HG02943 (cell line): Measurements from ENCODE around the gene SRP19.
A peak's percentile ranks its signal among the peaks of the same experiment; 100 is the strongest.
"Not testable (repeated sequence)": the region's sequence is repeated elsewhere in the genome, so short reads cannot be mapped to it uniquely, and the experiment has no call there.

Experiments
- ATAC-seq: cut with Tn5 transposase; IDR thresholded peaks from one replicate; pipeline ENCODE4 v1.9.1; 2021; ENCODE audit warnings: mild to moderate bottlenecking, low read depth, moderate library complexity; ENCODE audit not compliant: unreplicated experiment

The SRP19 gene

DNA sequence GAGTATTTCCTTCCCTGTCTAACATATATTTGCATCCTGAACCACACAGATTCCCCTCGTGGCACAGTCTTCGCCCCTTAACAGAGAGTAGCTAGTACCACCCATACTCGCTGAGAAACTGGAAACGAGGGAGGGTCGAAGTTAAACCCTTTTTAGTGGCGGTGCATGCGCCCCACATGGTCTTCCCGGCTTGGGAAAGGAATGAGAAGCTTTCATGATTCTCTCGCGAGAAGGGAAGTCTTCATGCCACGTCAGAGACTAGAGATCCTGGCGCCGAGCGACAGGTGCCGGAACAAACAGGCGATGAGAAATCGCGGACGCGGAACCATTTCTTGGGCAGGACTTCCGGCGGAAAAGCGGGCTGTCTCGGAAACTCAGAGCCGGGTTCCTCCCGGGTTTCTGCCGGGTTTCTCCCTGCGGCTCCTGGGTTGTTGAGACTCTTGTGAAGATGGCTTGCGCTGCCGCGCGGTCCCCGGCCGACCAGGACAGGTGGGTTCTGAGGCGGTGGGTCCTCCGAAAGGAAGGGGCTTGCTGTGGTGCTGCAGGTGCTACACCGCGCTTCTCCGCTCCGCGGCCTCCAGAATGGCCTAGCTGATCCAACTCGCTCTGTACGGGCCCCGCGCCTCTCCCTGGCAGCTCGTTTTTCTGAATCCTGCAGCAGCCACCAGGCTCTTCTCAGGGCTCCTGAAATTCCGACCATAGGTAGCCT lies at the start of gene SRP19:
Gene SRP19, plus strand, starts transcription at position 359 of the 709 bp plus-strand sequence. Its CDS starts 90 bp downstream, at position 449.
- peak; percentile 99 for ATAC-seq

DNA sequence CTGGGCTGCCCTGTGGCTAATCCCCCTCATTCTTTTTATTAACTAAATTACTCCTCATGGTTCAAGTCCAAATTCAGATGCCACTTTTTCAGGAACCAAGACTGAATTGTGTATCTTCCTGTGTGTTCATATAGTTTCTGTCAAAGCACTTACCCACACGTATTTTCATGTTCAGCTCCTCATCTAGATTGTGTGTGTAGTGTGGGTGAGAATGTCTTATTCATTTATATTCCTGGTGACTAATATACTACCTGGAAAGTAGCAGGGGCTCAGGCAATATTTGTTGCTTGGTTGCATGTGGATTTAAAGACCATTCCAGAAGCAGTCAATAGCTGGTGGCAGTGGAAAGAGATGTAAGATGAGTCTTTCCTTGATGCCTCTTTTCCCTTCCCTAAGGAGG lies 48.5 kb upstream of the SRP19 start:
- no peak for ATAC-seq

DNA sequence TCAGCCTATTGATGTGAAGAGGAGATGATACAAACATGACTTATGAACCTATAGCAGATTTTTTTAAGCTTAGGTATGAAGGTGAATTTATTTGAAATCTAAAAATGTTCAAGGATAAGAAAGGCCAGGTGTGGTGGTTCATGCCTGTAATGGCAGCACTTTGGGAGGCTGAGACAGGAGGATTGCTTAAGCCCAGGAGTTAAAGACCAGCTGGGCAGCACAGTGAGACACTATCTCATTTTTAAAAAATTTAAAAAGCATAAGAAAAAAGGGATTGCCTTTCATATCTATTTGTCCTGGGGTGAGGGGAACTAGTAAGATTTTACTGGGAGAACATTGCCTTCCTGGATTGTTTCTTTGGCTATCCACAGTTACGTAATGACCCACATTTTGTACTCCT lies 40.8 kb upstream of the SRP19 start:
- no peak for ATAC-seq

DNA sequence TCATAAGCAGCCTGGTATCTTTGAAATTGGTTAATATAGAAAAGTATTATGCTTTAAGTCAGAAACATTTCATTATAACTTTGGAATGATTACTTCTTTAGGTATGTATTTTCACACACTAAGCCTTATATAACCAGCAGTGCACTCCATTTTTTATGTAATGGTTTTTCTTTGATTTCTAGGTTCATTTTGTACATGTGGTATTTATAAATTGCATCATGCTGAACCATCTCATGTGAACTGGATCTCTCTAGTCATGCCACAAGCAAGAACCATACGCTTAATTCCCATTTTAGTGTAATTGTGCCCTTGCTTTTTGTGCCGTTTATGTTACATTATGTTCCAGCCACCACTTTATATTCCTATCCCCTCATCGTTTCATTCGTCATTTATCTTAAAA lies 38.6 kb upstream of the SRP19 start:
- no peak for ATAC-seq

DNA sequence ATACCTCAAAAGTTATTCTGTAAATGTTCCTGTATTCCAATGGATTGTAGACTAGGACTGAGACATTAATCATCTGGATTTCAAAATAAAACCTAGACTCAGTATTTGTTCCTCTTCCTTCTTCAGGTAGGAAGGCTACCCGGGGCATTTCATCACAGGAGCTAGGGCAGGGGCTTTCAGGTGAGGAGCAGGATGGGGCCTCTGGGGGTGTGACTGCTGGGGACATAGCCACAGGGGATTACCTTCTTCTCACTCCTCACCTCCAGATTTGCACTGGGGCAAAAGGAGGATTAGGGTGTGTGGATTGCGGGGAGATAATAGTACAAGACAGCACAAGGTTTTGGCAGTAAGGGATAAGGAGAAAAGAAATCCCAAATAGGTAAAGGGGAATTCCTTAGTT lies 37.9 kb upstream of the SRP19 start:
- ATAC-seq = no peak

DNA sequence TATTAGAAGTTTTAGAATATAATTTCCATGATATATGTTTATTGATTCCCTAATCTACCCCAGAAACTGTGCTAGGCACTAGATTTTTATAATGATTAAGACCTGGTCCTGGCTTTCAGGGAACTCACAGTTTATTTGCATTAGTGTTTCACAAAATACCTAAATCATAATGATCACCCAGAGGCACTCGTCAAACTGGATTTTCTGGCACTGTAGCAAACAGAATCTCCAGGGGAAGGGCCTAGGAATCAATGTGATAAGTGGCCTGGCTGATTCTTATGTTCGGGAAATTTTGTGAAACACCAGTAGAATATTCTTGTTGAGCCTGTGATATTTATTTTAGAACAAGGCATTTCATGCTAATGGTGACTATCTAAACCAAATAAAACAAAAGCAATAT lies 37.4 kb upstream of the SRP19 start:
- ATAC-seq = no peak

DNA sequence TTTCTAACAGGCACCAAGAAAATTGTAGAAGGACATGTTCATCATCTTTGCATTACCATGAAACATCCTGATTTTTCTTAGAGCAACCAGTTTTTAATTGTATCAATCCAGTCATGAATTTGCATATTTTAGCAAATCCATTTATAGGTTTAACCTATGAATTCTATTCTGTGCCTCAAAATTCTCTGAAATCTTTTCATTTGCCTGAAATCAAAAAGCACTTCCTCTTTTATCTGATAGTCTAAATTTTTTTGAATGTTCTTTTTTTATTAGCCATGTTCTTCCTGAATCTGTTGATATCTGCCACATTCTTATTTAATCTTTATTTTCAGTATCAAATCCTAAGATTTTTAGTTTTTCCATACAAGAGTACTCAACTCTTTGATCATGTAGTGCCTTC lies 36.9 kb upstream of the SRP19 start:
- no peak for ATAC-seq

DNA sequence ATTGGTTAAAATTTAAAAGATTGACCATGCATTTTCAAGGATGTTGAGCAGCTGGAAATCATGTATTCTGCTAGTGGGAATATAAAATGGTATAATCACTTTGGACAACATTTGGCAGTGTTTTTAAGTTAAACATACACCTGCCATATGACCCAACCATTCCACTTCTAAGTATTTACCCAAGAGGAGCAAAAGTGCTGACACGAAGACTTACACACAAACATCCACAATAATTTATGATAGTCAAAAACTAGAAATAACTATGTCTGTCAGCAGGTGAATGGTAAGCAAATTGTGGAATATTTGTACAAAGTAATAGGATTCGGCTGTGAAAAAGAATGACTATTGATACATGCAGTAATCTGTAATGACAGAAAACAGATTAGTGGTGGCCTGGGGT lies 30.7 kb upstream of the SRP19 start:
- ATAC-seq = no peak

DNA sequence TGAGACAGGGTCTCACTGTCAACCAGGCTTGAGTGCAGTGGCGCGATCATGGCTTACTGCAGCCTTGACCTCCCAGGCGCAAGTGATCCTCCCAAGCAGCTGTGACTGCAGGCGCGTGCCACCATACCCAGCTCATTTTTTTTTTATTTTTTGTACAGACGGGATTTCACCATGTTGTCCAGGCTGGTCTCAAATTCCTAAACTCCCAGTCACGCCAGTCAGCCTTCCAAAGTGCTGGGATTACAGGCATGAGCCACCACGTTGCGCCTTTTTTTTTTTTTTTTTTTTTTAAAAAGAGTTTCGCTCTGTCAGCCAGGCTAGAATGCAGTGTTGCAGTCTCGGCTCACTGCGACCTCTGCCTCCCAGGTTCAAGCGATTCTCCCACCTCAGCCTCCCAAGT lies 27.1 kb upstream of the SRP19 start:
- ATAC-seq = no peak

DNA sequence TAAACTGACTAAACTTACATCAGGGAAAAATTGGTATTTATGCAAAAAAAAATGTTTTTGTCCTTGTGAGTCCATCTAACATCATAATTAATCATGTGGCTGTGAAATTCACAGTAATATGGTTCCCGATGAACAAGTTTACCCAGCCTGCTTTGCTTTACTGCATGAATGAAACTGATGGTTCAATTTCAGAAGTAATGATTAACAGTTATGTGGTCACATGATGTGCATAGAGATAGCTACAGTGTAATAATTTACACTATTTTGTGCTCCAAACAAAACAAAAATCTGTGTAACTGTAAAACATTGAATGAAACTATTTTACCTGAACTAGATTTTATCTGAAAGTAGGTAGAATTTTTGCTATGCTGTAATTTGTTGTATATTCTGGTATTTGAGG lies 16.6 kb upstream of the SRP19 start:
- ATAC-seq = no peak

DNA sequence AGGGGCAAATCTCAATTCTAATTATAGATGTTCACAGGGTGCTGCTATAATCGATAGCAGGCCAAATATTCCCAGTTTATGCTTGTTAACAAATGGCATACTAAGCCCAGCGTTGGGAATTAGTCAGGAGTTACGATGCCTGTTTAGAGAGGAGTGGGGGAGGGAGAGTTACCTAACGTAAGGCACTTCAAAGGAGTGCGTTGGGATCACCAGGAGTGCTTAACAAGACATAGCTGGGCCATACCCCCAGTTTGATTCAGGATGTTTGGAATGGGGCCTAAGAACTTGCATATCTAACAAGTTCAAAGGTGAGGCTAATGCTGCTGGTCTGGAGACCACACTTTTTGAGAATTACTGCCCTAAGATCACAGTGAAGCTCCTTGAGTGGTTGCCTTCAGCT lies 14.5 kb upstream of the SRP19 start:
- ATAC-seq = no peak

DNA sequence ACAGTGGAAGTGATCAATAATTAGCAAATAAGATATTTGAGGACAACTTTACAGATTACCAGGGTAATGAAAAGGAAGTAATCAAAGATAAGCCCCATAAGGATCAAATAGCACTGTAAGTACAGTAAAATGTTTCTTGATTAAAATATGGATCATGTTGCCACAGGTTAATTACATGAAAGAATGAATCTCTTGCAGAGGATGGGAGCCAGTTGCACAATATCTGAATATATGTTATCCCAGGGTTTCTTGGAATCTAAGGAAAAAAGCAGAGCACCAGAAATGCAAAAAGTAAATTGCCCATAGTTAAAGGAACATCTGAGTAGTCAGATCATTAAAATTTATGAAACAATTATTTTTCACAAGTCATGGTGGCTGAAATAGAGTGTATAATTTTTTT lies 13.8 kb upstream of the SRP19 start:
- ATAC-seq = no peak

DNA sequence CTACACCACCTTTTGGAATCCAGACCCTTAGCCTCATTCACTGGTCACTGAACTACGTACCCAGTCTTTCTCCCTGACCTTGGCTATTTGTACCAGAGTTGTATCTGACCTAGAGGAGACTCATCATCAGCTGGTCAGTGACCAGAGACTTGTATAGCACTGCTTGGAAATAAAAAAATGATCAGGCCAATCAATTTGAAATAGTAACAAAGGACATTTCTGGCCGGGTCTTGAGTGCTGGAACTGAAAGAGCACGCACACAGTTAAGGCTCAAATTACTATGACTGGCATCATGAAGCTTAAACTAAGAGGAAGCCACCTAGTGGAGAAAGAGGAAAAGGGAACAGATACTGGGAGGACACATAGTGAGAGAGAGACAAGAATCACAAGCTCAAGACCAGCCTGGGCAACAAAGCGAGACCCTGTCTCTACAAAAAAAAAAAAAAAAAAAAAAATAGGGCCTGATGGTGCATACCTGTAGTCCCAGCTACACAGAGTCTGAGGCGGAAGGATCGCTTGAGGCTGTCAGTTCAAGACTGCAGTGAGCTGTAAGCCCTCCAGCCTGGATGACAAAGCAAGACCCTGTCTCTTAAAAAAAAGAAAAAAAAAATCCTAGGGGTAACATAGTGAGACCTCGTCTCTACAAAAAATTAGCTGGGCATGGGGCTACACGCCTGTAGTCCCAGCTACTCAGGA lies 12.8 kb upstream of the SRP19 start:
- peak; percentile 98 for ATAC-seq

DNA sequence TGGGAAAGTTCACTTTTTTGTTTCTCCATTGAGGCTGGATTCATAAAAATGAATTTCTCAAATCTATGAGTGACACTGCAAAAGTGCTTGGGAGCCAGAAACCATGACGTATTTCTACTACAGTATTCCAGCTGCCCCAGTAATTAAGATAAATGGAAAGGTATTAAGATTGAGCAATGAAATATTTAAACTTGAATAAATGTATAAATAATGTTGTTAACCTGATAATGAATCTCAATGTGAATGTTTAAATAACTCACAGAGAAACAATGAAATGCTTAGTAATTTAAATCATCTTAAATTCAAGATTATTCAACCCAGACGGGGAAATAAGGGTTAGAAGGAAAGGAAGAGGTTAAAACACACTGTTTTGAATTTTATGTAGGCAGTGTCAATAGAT lies 11.2 kb upstream of the SRP19 start:
- no peak for ATAC-seq

DNA sequence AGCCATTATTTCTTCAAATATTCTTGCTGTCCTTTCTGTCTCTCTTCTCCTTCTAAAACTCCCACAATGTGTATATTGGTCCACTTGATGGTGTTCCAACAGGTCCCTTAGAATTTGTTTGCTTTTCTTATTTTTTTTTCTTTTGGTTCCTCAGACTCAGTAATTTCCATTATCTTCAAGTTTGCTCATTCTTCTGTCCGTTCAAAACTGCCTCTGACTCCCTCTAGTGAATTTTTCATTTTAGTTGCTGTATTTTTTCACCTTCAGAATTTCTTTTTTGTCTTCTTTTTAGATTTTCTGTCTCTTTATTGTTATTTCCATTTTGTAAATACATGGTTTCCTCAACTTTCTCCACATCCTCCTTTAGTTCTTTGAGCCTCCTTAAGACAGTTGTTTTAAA lies 6.4 kb upstream of the SRP19 start:
- no peak for ATAC-seq

DNA sequence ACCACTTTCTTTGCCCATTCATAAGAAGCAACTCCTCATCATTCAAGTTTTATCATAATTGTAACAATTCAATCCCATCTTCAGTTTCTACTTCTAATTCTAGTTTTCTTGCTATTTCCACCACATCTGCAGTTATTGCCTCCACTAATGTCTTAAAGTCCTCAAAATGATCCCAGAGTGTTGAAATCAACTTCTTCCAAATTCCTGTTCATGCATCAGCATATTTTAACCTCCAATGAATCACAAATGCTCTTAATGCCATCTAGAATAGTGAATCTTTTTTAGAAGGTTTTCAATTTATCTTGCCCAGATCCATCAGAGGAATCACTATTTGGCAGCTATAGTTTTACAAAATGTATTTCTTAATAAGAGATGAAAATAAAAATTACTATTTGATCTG lies 3.2 kb upstream of the SRP19 start:
- no peak for ATAC-seq

DNA sequence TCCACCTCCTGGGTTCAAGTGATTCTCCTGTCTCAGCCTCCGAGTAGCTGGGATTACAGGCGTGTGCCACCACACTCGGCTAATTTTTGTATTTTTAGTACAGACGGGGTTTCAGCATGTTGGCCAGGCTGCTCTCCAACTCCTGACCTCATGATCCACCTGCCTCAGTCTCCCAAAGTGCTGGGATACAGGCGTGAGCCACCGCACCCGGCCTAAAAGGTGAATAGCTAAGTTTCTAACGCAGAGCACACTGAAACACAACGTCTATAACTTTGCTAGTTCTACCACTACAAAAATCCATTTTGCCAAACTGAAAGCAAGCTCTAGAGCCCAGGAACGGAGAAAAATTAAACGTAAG lies 537 bp upstream of the SRP19 start:
- not testable (repeated sequence) for ATAC-seq

DNA sequence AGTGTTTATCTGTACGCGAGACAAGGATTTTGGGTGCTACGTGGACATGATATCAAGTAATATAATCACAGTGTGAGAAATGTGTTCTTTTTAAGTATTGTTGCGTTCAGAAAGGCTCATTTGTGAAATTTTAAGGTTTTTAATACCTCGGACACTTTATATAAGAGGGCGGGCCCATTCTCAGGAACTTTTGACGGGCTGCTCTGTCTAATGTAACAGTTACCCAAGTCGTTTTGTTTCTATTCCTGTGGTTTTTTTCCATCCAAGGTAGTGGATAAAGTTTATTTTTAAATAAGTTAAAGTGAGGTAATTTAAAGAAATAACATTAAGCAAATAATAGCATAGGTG lies 525 bp downstream of the SRP19 start:
- no peak for ATAC-seq

DNA sequence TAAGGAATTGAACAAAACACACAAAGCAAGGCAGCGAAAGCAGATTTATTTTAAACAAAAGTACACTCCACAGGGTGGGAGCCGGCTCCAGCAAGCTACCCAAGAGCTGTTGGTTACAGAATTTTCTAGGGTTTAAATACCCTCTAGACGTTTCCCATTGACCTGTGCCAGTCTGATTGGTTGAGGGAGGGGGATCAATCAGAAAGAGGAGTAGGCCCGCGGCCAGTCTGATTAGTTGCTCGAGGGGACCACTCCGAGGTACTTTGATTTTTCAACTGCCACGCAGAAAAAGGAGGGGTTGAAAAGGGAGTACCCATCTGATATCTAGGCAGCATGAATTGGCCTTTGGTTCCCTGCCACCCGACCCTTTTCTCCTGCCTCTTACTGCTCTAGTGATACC lies 998 bp downstream of the SRP19 start:
- no peak for ATAC-seq

DNA sequence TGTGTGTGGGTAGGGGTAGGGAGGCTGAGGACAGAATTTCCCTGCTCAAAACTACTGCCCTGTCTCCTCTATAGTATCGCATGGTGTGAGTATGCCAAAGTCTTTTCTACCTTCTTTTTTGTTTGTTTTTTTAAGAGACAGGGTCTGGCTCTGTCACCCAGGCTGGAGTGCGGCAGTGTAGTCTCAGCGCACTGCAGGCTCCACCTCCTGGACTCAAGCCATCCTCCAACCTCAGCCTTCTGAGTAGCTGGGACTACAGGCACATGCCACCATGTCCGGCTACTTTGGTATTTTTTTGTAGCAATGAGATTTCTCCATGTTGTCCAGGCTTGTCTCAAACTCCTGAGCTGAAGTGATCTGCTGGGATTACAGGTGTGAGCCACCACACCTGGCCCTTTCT lies 2.5 kb downstream of the SRP19 start:
- no peak for ATAC-seq

DNA sequence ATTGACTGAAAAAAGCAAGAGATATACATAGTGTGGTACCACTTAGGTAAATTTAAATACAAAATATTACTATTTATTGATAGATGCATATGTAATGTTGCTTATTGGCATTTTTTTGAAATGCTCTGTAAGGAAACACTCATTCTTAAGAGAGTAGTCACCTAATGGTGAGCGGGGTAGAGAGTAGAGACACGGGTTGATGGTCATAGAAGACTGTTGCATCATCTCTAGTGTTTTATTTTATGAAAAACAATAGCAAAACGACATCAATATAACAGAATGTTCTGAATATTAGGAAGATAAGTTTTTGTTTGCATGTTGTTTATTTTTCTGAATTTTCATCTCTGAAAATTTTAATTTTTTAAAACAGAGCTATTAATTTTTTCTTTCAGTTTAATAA lies 4.0 kb downstream of the SRP19 start:
- no peak for ATAC-seq

DNA sequence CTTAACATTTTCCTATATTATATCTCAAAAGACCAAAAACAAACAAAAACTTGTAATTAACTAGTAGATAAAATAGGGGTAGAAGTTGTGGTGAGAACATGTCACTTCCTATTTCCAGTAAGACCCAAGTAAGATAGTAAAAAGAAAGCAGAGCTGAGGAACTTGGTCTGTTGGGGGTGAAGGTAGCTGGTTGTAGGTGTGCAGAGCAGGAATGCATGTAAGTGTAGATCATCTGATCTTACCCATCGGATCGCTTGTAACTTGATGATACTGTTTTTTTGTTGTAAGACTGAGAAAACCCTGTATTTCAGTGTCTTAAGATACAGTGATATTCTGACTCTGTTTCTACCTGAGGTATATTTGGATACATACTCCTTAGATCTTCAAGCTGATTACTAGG lies 5.7 kb downstream of the SRP19 start:
- no peak for ATAC-seq

DNA sequence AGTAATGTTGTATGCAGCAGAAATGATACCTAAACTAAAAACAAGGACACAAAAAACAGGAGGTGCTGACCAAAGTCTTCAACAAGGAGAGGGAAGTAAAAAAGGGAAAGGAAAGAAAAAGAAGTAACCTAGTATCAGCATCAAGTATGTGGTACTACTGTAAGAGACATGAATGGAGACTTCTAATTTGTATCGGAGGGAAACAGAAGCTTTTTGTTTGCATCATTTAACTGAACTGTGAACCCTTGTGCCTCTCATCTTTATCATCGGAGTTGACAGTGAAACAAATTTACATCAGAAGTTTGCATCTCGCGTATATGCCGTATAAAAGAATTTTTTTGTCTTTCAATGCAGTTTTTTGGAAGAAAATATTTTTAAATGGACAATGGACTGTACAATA lies 6.3 kb downstream of the SRP19 start:
- no peak for ATAC-seq
